ENCODE results near the gene SDC4.

Gene SDC4

GRCh38 chr20:45323731-45324130 lies 24.5 kb downstream of the SDC4 start (continued):
- TF ChIP-seq ZNF19 (tag by site-specific recombination; IDR thresholded peaks at IDR 0.05; ENCODE audit: low read depth) (no peak), ZNF654 (tag by site-specific recombination; IDR thresholded peaks at IDR 0.05; ENCODE audit: low read depth) (no peak), ZFP69B (tag by site-specific recombination; IDR thresholded peaks at IDR 0.05) (no peak)

GRCh38 chr20:45322952-45323383 lies 25.3 kb downstream of the SDC4 start:
- peaks cover 0 to 17% of the 10 kb centered on the region in 2 experiments; a peak in 1 of 3 replicates for H3K36me3 ChIP-seq (ENCODE audit: control insufficient read depth in 2 of 2, insufficient read depth in 1 of 2, low read length in 2 of 2)
- CTCF ChIA-PET, result interaction anchor here (0.6 to 6.3 kb wide), 10 partner anchors 10 to 448 kb away, joined by 3 to 53 read pairs (median 4); partner anchors contain the start of gene SYS1
- POLR2A ChIA-PET, result interaction anchor here (0.7 to 1.4 kb wide), 5 partner anchors 25 to 114 kb away, joined by 3 to 7 read pairs (median 3); no protein-coding TSS in a partner anchor
- TF ChIP-seq ZNF660 (tag by site-specific recombination; IDR thresholded peaks at IDR 0.05), result no peak
- TF ChIP-seq ZNF692 (tag by site-specific recombination; IDR thresholded peaks at IDR 0.05), result 0 out of 2 replicates have a peak, but pooled peaks have one; percentile 40
- no peak for TF ChIP-seq ZNF23 (tag by site-specific recombination; IDR thresholded peaks at IDR 0.05; ENCODE audit: borderline replicate concordance)
- no peak for TF ChIP-seq ZNF366 (tag by site-specific recombination; conservative IDR thresholded peaks at IDR 0.05)
- peak; percentile 35; the same call in 1 of the 2 replicates for TF ChIP-seq CTCF (tag by site-specific recombination; IDR thresholded peaks at IDR 0.05)
- TF ChIP-seq ZNF654 (tag by site-specific recombination; IDR thresholded peaks at IDR 0.05; ENCODE audit: low read depth), result peak; percentile 59
- no peak for TF ChIP-seq ZNF391 (tag by site-specific recombination; IDR thresholded peaks at IDR 0.05; ENCODE audit: borderline replicate concordance, low read depth)
- TF ChIP-seq ZNF561 (tag by site-specific recombination; IDR thresholded peaks at IDR 0.05; ENCODE audit: borderline replicate concordance), result 0 out of 2 replicates have a peak, but pooled peaks have one; percentile 46
- TF ChIP-seq ZNF398 (tag by site-specific recombination; IDR thresholded peaks at IDR 0.05), result no peak
- no peak for TF ChIP-seq ZNF704 (tag by site-specific recombination; IDR thresholded peaks at IDR 0.05)
- TF ChIP-seq ZNF529 (tag by site-specific recombination; IDR thresholded peaks at IDR 0.05; ENCODE audit: insufficient replicate concordance), result no peak
- H3K4me1 ChIP-seq (ENCODE audit: control insufficient read depth, insufficient read depth, low read length), result no peaks in the 10 kb centered on the region; the same call in 1 of the 2 replicates
- H3K4me3 ChIP-seq (ENCODE audit: low read depth, low read length), result no peak overlapping the region
- H3K9me3 ChIP-seq (ENCODE audit: control insufficient read depth, insufficient read depth, low read depth, low read length), result no peaks in the 10 kb centered on the region
- H3K27ac ChIP-seq (ENCODE audit: extremely low read depth, low read depth, low read length), result no peak overlapping the region

GRCh38 chr20:45320948-45321595 lies 27.2 kb downstream of the SDC4 start:
- ChIA-PET CTCF (interaction anchor here (0.6 to 6.3 kb wide), 16 partner anchors 9 to 736 kb away, joined by 3 to 53 read pairs (median 5); partner anchors contain the start of genes PIGT and SYS1), POLR2A (interaction anchor here (0.7 to 1.8 kb wide), 3 partner anchors 21 to 449 kb away, joined by 3 to 6 read pairs (median 3); no protein-coding TSS in a partner anchor)
- Histone ChIP-seq H3K36me3 (ENCODE audit: control insufficient read depth in 2 of 2, insufficient read depth in 1 of 2, low read length in 2 of 2) (peaks cover 0 to 4% of the 10 kb centered on the region in 2 experiments; a peak in 1 of 3 replicates), H3K4me3 (ENCODE audit: low read depth, low read length) (no peak overlapping the region), H3K27ac (ENCODE audit: extremely low read depth, low read depth, low read length) (no peak overlapping the region), H3K4me1 (ENCODE audit: control insufficient read depth, insufficient read depth, low read length) (no peaks in the 10 kb centered on the region; the same call in 1 of the 2 replicates), H3K9me3 (ENCODE audit: control insufficient read depth, insufficient read depth, low read depth, low read length) (no peaks in the 10 kb centered on the region)
- TF ChIP-seq ZNF362 (tag by site-specific recombination; IDR thresholded peaks at IDR 0.05), result no peak
- TF ChIP-seq INSM2 (tag by site-specific recombination; IDR thresholded peaks at IDR 0.05), result no peak
- no peak for TF ChIP-seq ZNF341 (tag by site-specific recombination; IDR thresholded peaks at IDR 0.05; ENCODE audit: low read depth)

Data from HEK293 (cell line).